HL-60 (cell line): ENCODE results near the gene DLG1.

Source experiments
- POLR2AphosphoS5 ChIP-seq: IDR thresholded peaks from 2 replicates; pipeline ENCODE4 v1.6.1; 2012; ENCODE audit warnings: low read depth
- REST ChIP-seq: IDR thresholded peaks from 2 replicates; pipeline ENCODE4 v1.6.1; 2012; ENCODE audit warnings: low read depth; ENCODE audit not compliant: insufficient replicate concordance

DNA sequence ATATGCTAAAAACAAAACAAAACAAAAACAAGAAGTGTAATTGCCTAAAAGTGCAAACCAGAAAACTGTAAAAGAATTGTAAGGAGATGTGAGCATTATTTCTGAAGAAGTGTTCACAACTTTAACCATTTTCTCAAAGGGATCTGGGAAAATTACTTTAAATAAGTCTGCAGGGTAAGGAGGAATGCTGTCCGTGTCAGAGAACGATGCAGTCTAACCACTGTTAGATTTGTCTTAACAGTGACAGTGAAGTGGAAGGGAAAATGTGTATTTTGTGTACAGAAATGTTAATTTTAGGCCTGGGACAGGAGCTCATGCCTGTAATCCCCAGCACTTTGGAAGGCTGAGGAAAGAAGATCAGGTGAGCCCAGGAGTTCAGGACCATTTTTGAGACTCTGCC lies 95.7 kb downstream of the DLG1 start:
- TF ChIP-seq REST (no peak), POLR2AphosphoS5 (no peak)
